ENCODE measurements around the gene SHLD1.
"Not testable (repeated sequence)": the region's sequence is repeated elsewhere in the genome, so short reads cannot be mapped to it uniquely, and the experiment has no call there.

The SHLD1 gene

GRCh38 chr20:5793916-5794315 is 43.7 kb downstream of the SHLD1 start:
- Histone ChIP-seq H3K27me3 (ENCODE audit: insufficient read depth, low read depth) (no peaks in the 10 kb centered on the region), H3K79me2 (ENCODE audit: insufficient read depth, low read depth) (no peaks in the 10 kb centered on the region), H3K4me1 (ENCODE audit: low read depth, poor library complexity, severe bottlenecking) (no peaks in the 10 kb centered on the region), H3K27ac (no peak overlapping the region), H3K9ac (no peak overlapping the region), H2AFZ (ENCODE audit: low read depth) (no peak overlapping the region), H3K4me2 (no peak overlapping the region), H4K20me1 (ENCODE audit: insufficient read depth) (no peaks in the 10 kb centered on the region), H3K4me3 (IDR thresholded peaks at IDR 0.05; ENCODE audit: insufficient read depth, low read depth, low read length) (no peak overlapping the region), H3K36me3 (ENCODE audit: insufficient read depth) (no peaks in the 10 kb centered on the region)
- no peak for TF ChIP-seq CTCF (conservative IDR thresholded peaks at IDR 0.05; ENCODE audit: low read depth, low read length)

DNA sequence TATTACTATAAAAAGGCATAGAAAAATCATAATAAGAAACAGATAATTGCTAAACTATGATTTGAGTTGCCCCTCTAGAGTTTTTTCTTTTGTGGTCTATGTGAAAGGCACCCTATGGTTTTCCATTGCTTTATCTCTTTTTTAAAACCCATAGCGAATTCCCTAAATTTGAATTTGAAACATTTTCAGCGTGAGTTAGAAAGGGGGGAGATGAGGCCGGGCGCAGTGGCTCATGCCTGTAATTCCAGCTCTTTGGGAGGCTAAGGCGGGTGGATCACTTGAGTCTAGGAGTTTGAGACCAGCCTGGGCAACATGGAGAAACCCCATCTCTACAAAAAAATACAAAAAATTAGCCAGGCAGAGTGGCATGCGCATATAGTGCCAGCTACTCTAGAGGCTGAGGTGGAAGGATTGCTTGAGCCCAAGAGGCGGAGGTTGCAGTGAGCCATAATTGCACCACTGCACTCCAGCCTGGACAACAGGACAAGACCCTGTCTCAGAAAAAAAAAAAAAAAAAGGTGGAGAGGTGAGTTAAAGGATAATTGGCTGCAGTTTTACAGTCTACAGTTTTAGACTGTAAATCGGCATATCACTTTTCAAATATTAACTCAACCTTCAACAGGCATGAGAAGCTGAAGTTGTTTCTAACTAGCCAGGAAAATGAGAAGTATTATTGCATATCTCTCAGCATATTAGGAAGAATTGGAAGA is 46.3 kb downstream of the SHLD1 start:
- Histone ChIP-seq H4K20me1 (ENCODE audit: insufficient read depth) (no peaks in the 10 kb centered on the region), H3K4me2 (no peak overlapping the region)

GRCh38 chr20:5797165-5797564 is 47.0 kb downstream of the SHLD1 start:
- Histone ChIP-seq H3K27me3 (ENCODE audit: insufficient read depth, low read depth) (no peaks in the 10 kb centered on the region), H3K36me3 (ENCODE audit: insufficient read depth) (no peaks in the 10 kb centered on the region), H3K4me2 (no peak overlapping the region), H3K9ac (no peak overlapping the region), H3K27ac (no peak overlapping the region), H3K4me1 (ENCODE audit: low read depth, poor library complexity, severe bottlenecking) (no peaks in the 10 kb centered on the region), H4K20me1 (ENCODE audit: insufficient read depth) (no peaks in the 10 kb centered on the region), H2AFZ (ENCODE audit: low read depth) (no peak overlapping the region), H3K4me3 (IDR thresholded peaks at IDR 0.05; ENCODE audit: insufficient read depth, low read depth, low read length) (no peak overlapping the region), H3K79me2 (ENCODE audit: insufficient read depth, low read depth) (no peaks in the 10 kb centered on the region)
- no peak for TF ChIP-seq CTCF (conservative IDR thresholded peaks at IDR 0.05; ENCODE audit: low read depth, low read length)

More for the DNA sequence above, 46.3 kb downstream of the SHLD1 start:
- Histone ChIP-seq H3K36me3 (ENCODE audit: insufficient read depth) (no peaks in the 10 kb centered on the region), H2AFZ (ENCODE audit: low read depth) (no peak overlapping the region), H3K4me1 (ENCODE audit: low read depth, poor library complexity, severe bottlenecking) (no peaks in the 10 kb centered on the region), H3K79me2 (ENCODE audit: insufficient read depth, low read depth) (no peaks in the 10 kb centered on the region), H3K9ac (no peak overlapping the region), H3K4me3 (IDR thresholded peaks at IDR 0.05; ENCODE audit: insufficient read depth, low read depth, low read length) (no peak overlapping the region), H3K27ac (no peak overlapping the region), H3K27me3 (ENCODE audit: insufficient read depth, low read depth) (no peaks in the 10 kb centered on the region)
- TF ChIP-seq CTCF (conservative IDR thresholded peaks at IDR 0.05; ENCODE audit: low read depth, low read length), result no peak

GRCh38 chr20:5797843-5798462 is 47.8 kb downstream of the SHLD1 start:
- Histone ChIP-seq H3K27me3 (ENCODE audit: insufficient read depth, low read depth) (no peaks in the 10 kb centered on the region), H3K79me2 (ENCODE audit: insufficient read depth, low read depth) (no peaks in the 10 kb centered on the region), H2AFZ (ENCODE audit: low read depth) (no peak overlapping the region), H3K4me2 (no peak overlapping the region), H3K9ac (no peak overlapping the region), H3K27ac (no peak overlapping the region), H4K20me1 (ENCODE audit: insufficient read depth) (no peaks in the 10 kb centered on the region), H3K36me3 (ENCODE audit: insufficient read depth) (no peaks in the 10 kb centered on the region), H3K4me3 (IDR thresholded peaks at IDR 0.05; ENCODE audit: insufficient read depth, low read depth, low read length) (no peak overlapping the region), H3K4me1 (ENCODE audit: low read depth, poor library complexity, severe bottlenecking) (no peaks in the 10 kb centered on the region)
- TF ChIP-seq CTCF (conservative IDR thresholded peaks at IDR 0.05; ENCODE audit: low read depth, low read length), result no peak

- not testable (repeated sequence) for H3K27me3 ChIP-seq (ENCODE audit: insufficient read depth, low read depth); H4K20me1 ChIP-seq (ENCODE audit: insufficient read depth); H3K9ac ChIP-seq; H3K36me3 ChIP-seq (ENCODE audit: insufficient read depth); H3K79me2 ChIP-seq (ENCODE audit: insufficient read depth, low read depth); H3K4me1 ChIP-seq (ENCODE audit: low read depth, poor library complexity, severe bottlenecking); H3K27ac ChIP-seq; H2AFZ ChIP-seq (ENCODE audit: low read depth); H3K4me3 ChIP-seq (IDR thresholded peaks at IDR 0.05; ENCODE audit: insufficient read depth, low read depth, low read length); H3K4me2 ChIP-seq
Observed at GRCh38 chr20:5803754-5804303, 53.6 kb downstream of the SHLD1 start.

Measured in KMS-11 (cell line).